ENCODE results near the gene GNAZ. TPM values are rescaled to one million over a fixed set of nuclear protein-coding genes. Genes with fewer than 3 reads are reported as not detected.

Gene GNAZ
- total RNA-seq, 1 experiment from 2014 or later, result 5.0 TPM

- Histone ChIP-seq H3K18ac (ENCODE audit: insufficient read length, low read depth, low read length) (no peak overlapping the region), H2AFZ (ENCODE audit: low read length) (no peak overlapping the region), H2BK15ac (ENCODE audit: low read depth, low read length) (no peak overlapping the region), H3K23ac (ENCODE audit: insufficient read length, low read depth, low read length) (no peak overlapping the region), H3K9me3 (ENCODE audit: control insufficient read depth, low read depth, low read length) (no peaks in the 10 kb centered on the region), H3K79me2 (ENCODE audit: insufficient read depth, low read length) (no peaks in the 10 kb centered on the region), H3K27ac (ENCODE audit: insufficient read length, low read depth, low read length) (no peak overlapping the region), H2BK12ac (ENCODE audit: insufficient read length, low read depth, low read length) (no peak overlapping the region), H3K4ac (ENCODE audit: low read depth, low read length) (no peak overlapping the region), H3K9ac (ENCODE audit: extremely low read depth, insufficient read length, low read length) (no peak overlapping the region), H2BK120ac (ENCODE audit: low read depth, low read length, poor library complexity, severe bottlenecking) (no peak overlapping the region), H3K56ac (ENCODE audit: insufficient read length, low read depth, low read length) (no peak overlapping the region), H3K79me1 (ENCODE audit: insufficient read depth, low read depth, low read length, poor library complexity, severe bottlenecking) (no peaks in the 10 kb centered on the region), H4K5ac (ENCODE audit: insufficient read length, low read depth, low read length) (no peak overlapping the region), H3K4me1 (ENCODE audit: insufficient read depth, low read length) (no peaks in the 10 kb centered on the region), H4K20me1 (ENCODE audit: control insufficient read depth, insufficient read depth, insufficient read length) (no peaks in the 10 kb centered on the region), H3K14ac (ENCODE audit: insufficient read depth, low read length) (no peak overlapping the region), H3K4me2 (ENCODE audit: insufficient read depth, insufficient read length, low read length) (no peak overlapping the region), H2AK5ac (ENCODE audit: insufficient read length, low read length) (no peak overlapping the region), H3K23me2 (ENCODE audit: insufficient read length, low read depth, low read length, poor library complexity, severe bottlenecking) (peaks cover 4% of the 10 kb centered on the region), H4K8ac (replicated peaks; ENCODE audit: insufficient read length, low read depth, low read length) (no peak overlapping the region), H2BK20ac (ENCODE audit: low read depth, low read length, poor library complexity, severe bottlenecking) (no peak overlapping the region), H4K91ac (ENCODE audit: insufficient read length, low read depth, low read length) (no peak overlapping the region), H3T11ph (ENCODE audit: low read length) (no peak overlapping the region), H2BK5ac (ENCODE audit: insufficient read length, low read length) (no peak overlapping the region), H3K27me3 (ENCODE audit: insufficient read depth, low read length) (peaks cover 8% of the 10 kb centered on the region; the same call in 1 of the 2 replicates)
- peak; percentile 11 for DNase-seq
- no CpG with 5 or more reads among the region's 3 CpGs for WGBS (ENCODE audit: extremely low coverage, insufficient read length, low lambda C conversion rate)
- Mint-ChIP-seq H3K4me3 (no peak overlapping the region), H3K36me3 (ENCODE audit: insufficient read depth in 1 of 3, low read depth in 3 of 3) (no peaks in the 10 kb centered on the region), H3K9me3 (no peaks in the 10 kb centered on the region), H3K27ac (no peak overlapping the region), H3K4me1 (peaks cover 3 to 24% of the 10 kb centered on the region in 2 experiments; a peak in 3 of 4 replicates), H3K27me3 (ENCODE audit: low read depth) (peaks cover 85% of the 10 kb centered on the region)
- TF ChIP-seq CTCF (conservative IDR thresholded peaks at IDR 0.05), result no peak
Measured at GRCh38 chr22:23065069-23065451, 5.3 kb upstream of the GNAZ start.
